ENCODE measurements around the gene MRPL40.

DNA sequence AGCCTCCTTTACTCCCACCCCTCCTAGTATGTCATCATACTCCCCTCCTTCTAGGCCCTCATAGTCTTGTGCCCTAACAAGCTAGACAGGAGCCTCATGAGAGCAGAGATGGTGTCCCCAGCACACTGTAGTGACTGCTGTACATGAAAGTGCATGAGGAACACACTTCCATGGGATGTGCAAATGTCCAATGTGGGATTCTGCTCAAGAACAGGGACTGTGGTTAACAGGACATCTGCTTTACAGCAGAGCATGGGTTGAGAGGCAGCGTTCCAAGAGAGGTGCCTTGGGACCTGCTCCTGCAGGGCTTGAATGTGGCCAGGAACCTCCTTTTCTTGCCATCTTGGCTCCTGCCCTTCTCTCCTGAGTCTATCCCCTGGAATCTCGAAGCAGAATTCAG, 46.1 kb upstream of the MRPL40 start:
- TF ChIP-seq ZNF639 (CRISPR knock-in tag; conservative IDR thresholded peaks at IDR 0.05) (no peak), HNF4G (IDR thresholded peaks at IDR 0.05; ENCODE audit: borderline replicate concordance, low read depth, low read length) (no peak), HNF4G (CRISPR knock-in tag; IDR thresholded peaks at IDR 0.05; ENCODE audit: borderline replicate concordance, low read depth) (no peak), ZNF207 (IDR thresholded peaks at IDR 0.05; ENCODE audit: borderline replicate concordance) (no peak), MXI1 (IDR thresholded peaks at IDR 0.05; ENCODE audit: borderline replicate concordance, low read depth, low read length) (no peak), SUZ12 (IDR thresholded peaks at IDR 0.05; ENCODE audit: low read depth, low read length) (no peak), BRCA1 (CRISPR knock-in tag; IDR thresholded peaks at IDR 0.05) (no peak)
